ENCODE measurements around the gene PHYHD1. TPM values are rescaled to one million over a fixed set of nuclear protein-coding genes. Genes with fewer than 3 reads are reported as not detected.
"Not testable (repeated sequence)": the region's sequence is repeated elsewhere in the genome, so short reads cannot be mapped to it uniquely, and the experiment has no call there.

Gene PHYHD1
- total and polyA plus RNA-seq, 8 donors = 20.7 to 71.3 (median 45.9) TPM

GRCh38 chr9:128947527-128948301 lies 26.9 kb downstream of the PHYHD1 start, which contains the start of the genes DOLK and NUP188:
DOLK (minus strand) TSS chr9:128947603; CDS start chr9:128947303, 300 bp downstream.
NUP188 (plus strand) TSS chr9:128947699; CDS start chr9:128947720, 21 bp downstream.
- intact Hi-C loops (cut with DNase I) = no loop called here
- 1% methylated on average over 77 to 86 of the region's 86 CpGs for WGBS, 2 donors
- no peaks in the 10 kb centered on the region for H3K27me3 ChIP-seq
- H3K4me1 ChIP-seq = peaks cover 0 to 7% (median 0%) of the 10 kb centered on the region in 3 donors
- H3K4me3 ChIP-seq = peak within 1 kb of the TSS; percentile 74 to 92 (median 86)
- DNase-seq (peak; percentile 95 to 100 (median 98)), ATAC-seq (peak; percentile 92 to 98 (median 94)), FAIRE-seq (no peak)
- no peak for TF ChIP-seq CTCF (IDR thresholded peaks at IDR 0.05)
- no peaks in the 10 kb centered on the region for H3K9me3 ChIP-seq
- no peaks in the 10 kb centered on the region for H3K36me3 ChIP-seq
- H3K27ac ChIP-seq = peak within 1 kb of the TSS; percentile 71 to 92 (median 81)

- H3K4me1 ChIP-seq; FAIRE-seq; intact Hi-C loops (cut with DNase I); H3K27ac ChIP-seq; ATAC-seq; H3K9me3 ChIP-seq; H3K27me3 ChIP-seq; DNase-seq; H3K4me3 ChIP-seq: not testable (repeated sequence)
- H3K36me3 ChIP-seq = peaks cover 0 to 40% (median 4%) of the 10 kb centered on the region in 3 donors
- 98 to 100% methylated on average over 9 of the region's 9 CpGs for WGBS, 2 donors
Observed at GRCh38 chr9:128961403-128961802, 40.6 kb downstream of the PHYHD1 start.

- Histone ChIP-seq H3K9me3 (no peaks in the 10 kb centered on the region), H3K27ac (no peak overlapping the region), H3K27me3 (no peaks in the 10 kb centered on the region), H3K4me3 (no peak overlapping the region), H3K4me1 (no peaks in the 10 kb centered on the region), H3K36me3 (peaks cover 0 to 35% (median 7%) of the 10 kb centered on the region in 3 donors)
- no peak for TF ChIP-seq CTCF (IDR thresholded peaks at IDR 0.05)
- intact Hi-C loops (cut with DNase I) = no loop called here
- WGBS, 2 donors = 90 to 91% methylated on average over 5 of the region's 5 CpGs
- no peak for FAIRE-seq
- ATAC-seq = no peak
- DNase-seq = no peak
Observed at GRCh38 chr9:128969491-128969890, 48.7 kb downstream of the PHYHD1 start.

- H3K9me3 ChIP-seq = no peaks in the 10 kb centered on the region
- H3K27me3 ChIP-seq = no peaks in the 10 kb centered on the region
- 78 to 85% methylated on average over 4 of the region's 4 CpGs for WGBS, 2 donors
- ATAC-seq (no peak), DNase-seq (no peak), FAIRE-seq (no peak)
- TF ChIP-seq CTCF (IDR thresholded peaks at IDR 0.05) = no peak
- H3K27ac ChIP-seq = no peak overlapping the region
- intact Hi-C loops (cut with DNase I) = no loop called here
- no peaks in the 10 kb centered on the region for H3K4me1 ChIP-seq
- peaks cover 0 to 39% (median 7%) of the 10 kb centered on the region in 3 donors for H3K36me3 ChIP-seq
- no peak overlapping the region for H3K4me3 ChIP-seq
Observed at GRCh38 chr9:128972956-128973355, 52.2 kb downstream of the PHYHD1 start.

GRCh38 chr9:128979111-128979510 lies 58.3 kb downstream of the PHYHD1 start:
- FAIRE-seq = no peak
- no peak for TF ChIP-seq CTCF (IDR thresholded peaks at IDR 0.05)

More at GRCh38 chr9:128979111-128979510, 58.3 kb downstream of the PHYHD1 start:
- Histone ChIP-seq H3K27me3 (no peaks in the 10 kb centered on the region), H3K4me3 (no peak overlapping the region), H3K9me3 (no peaks in the 10 kb centered on the region), H3K27ac (no peak overlapping the region), H3K4me1 (no peaks in the 10 kb centered on the region), H3K36me3 (peaks cover 8 to 56% (median 19%) of the 10 kb centered on the region in 3 donors)
- 86 to 89% methylated on average over 3 of the region's 3 CpGs for WGBS, 2 donors
- no peak for DNase-seq
- ATAC-seq = no peak
- intact Hi-C loops (cut with DNase I) = no loop called here
